GM19328 (cell line): ENCODE results near the gene PGP.

Experiments used
- ATAC-seq: cut with Tn5 transposase; IDR thresholded peaks from one replicate; pipeline ENCODE4 v1.9.1; 2021; ENCODE audit warnings: mild to moderate bottlenecking, moderate library complexity; ENCODE audit not compliant: unreplicated experiment

Gene PGP

GRCh38 chr16:2184346-2184745 lies 30.3 kb downstream of the PGP start:
- no peak for ATAC-seq

- no peak for ATAC-seq
These were observed 31.0 kb downstream of the PGP start for GRCh38 chr16:2183671-2184070.

GRCh38 chr16:2181952-2182351 lies 32.7 kb downstream of the PGP start:
- no peak for ATAC-seq

GRCh38 chr16:2180962-2181923 lies 33.4 kb downstream of the PGP start:
- ATAC-seq, result no peak

GRCh38 chr16:2180461-2180860 lies 34.2 kb downstream of the PGP start:
- ATAC-seq, result no peak

GRCh38 chr16:2179576-2179975 lies 35.1 kb downstream of the PGP start:
- ATAC-seq, result no peak

- no peak for ATAC-seq
These were observed 35.5 kb downstream of the PGP start for GRCh38 chr16:2179107-2179501.

GRCh38 chr16:2178321-2179106 lies 36.1 kb downstream of the PGP start:
- ATAC-seq, result no peak

GRCh38 chr16:2177561-2177960 lies 37.1 kb downstream of the PGP start:
- ATAC-seq, result no peak

- no peak for ATAC-seq
These were observed 37.5 kb downstream of the PGP start for GRCh38 chr16:2177101-2177500.

- no peak for ATAC-seq
These were observed 38.6 kb downstream of the PGP start for GRCh38 chr16:2176047-2176446.

GRCh38 chr16:2175454-2175853 lies 39.2 kb downstream of the PGP start:
- ATAC-seq, result no peak

GRCh38 chr16:2174396-2175131 lies 40.1 kb downstream of the PGP start:
- ATAC-seq, result no peak

- no peak for ATAC-seq
These were observed 40.7 kb downstream of the PGP start for GRCh38 chr16:2173916-2174315.

- ATAC-seq, result no peak
These were observed 41.3 kb downstream of the PGP start for GRCh38 chr16:2173366-2173765.

- no peak for ATAC-seq
These were observed 41.8 kb downstream of the PGP start for GRCh38 chr16:2172688-2173335.

- no peak for ATAC-seq
These were observed 43.0 kb downstream of the PGP start for GRCh38 chr16:2171601-2172178.

- no peak for ATAC-seq
These were observed 43.8 kb downstream of the PGP start for GRCh38 chr16:2170587-2171435.

GRCh38 chr16:2170080-2170479 lies 44.6 kb downstream of the PGP start:
- no peak for ATAC-seq
